ENCODE measurements around the gene PCNX2.

The PCNX2 gene

GRCh38 chr1:232937741-232938375 lies 357.7 kb downstream of the PCNX2 start:
- DNase-seq (ENCODE audit: low read depth, low spot score) = no peak

- no peak for DNase-seq (ENCODE audit: low read depth, low spot score)
Observed at GRCh38 chr1:232936941-232937340, 358.6 kb downstream of the PCNX2 start.
